ENCODE results near the gene CRYL1.

The CRYL1 gene

GRCh38 chr13:20494656-20495055, 31.0 kb downstream of the CRYL1 start:
- no peak for DNase-seq (ENCODE audit: low read depth)

GRCh38 chr13:20492641-20493040, 33.0 kb downstream of the CRYL1 start:
- DNase-seq (ENCODE audit: low read depth) = no peak

GRCh38 chr13:20491926-20492435, 33.7 kb downstream of the CRYL1 start:
- no peak for DNase-seq (ENCODE audit: low read depth)

- DNase-seq (ENCODE audit: low read depth) = no peak
Measured at GRCh38 chr13:20489185-20489820, 36.4 kb downstream of the CRYL1 start.

GRCh38 chr13:20487927-20488326, 37.7 kb downstream of the CRYL1 start:
- no peak for DNase-seq (ENCODE audit: low read depth)

- DNase-seq (ENCODE audit: low read depth) = no peak
Measured at GRCh38 chr13:20482787-20483186, 42.9 kb downstream of the CRYL1 start.

GRCh38 chr13:20482275-20482761, 43.3 kb downstream of the CRYL1 start:
- no peak for DNase-seq (ENCODE audit: low read depth)

- DNase-seq (ENCODE audit: low read depth) = no peak
Measured at GRCh38 chr13:20477394-20477793, 48.3 kb downstream of the CRYL1 start.

- DNase-seq (ENCODE audit: low read depth) = peak; percentile 68
Measured at GRCh38 chr13:20475927-20476691, 49.5 kb downstream of the CRYL1 start.

- DNase-seq (ENCODE audit: low read depth) = no peak
Measured at GRCh38 chr13:20474515-20474914, 51.1 kb downstream of the CRYL1 start.

- no peak for DNase-seq (ENCODE audit: low read depth)
Measured at GRCh38 chr13:20473888-20474287, 51.8 kb downstream of the CRYL1 start.

- DNase-seq (ENCODE audit: low read depth) = no peak
Measured at GRCh38 chr13:20473139-20473538, 52.5 kb downstream of the CRYL1 start.

- DNase-seq (ENCODE audit: low read depth) = no peak
Measured at GRCh38 chr13:20472531-20472930, 53.1 kb downstream of the CRYL1 start.

- DNase-seq (ENCODE audit: low read depth) = no peak
Measured at GRCh38 chr13:20470136-20470535, 55.5 kb downstream of the CRYL1 start.

- no peak for DNase-seq (ENCODE audit: low read depth)
Measured at GRCh38 chr13:20466371-20466770, 59.3 kb downstream of the CRYL1 start.

- DNase-seq (ENCODE audit: low read depth) = no peak
Measured at GRCh38 chr13:20465218-20465879, 60.3 kb downstream of the CRYL1 start.

GRCh38 chr13:20462921-20463320, 62.7 kb downstream of the CRYL1 start:
- no peak for DNase-seq (ENCODE audit: low read depth)

- no peak for DNase-seq (ENCODE audit: low read depth)
Measured at GRCh38 chr13:20462533-20462915, 63.1 kb downstream of the CRYL1 start.

- no peak for DNase-seq (ENCODE audit: low read depth)
Measured at GRCh38 chr13:20461860-20462532, 63.7 kb downstream of the CRYL1 start.

- DNase-seq (ENCODE audit: low read depth) = no peak
Measured at GRCh38 chr13:20461481-20461859, 64.2 kb downstream of the CRYL1 start.

GRCh38 chr13:20460761-20461160, 64.9 kb downstream of the CRYL1 start:
- DNase-seq (ENCODE audit: low read depth) = no peak

GRCh38 chr13:20457670-20458069, 68.0 kb downstream of the CRYL1 start:
- no peak for DNase-seq (ENCODE audit: low read depth)

Data from T-helper 22 cell (primary cell).